HUDEP-2 (cell line): ENCODE results near the gene MERTK.
"Not testable (repeated sequence)": the region's sequence is repeated elsewhere in the genome, so short reads cannot be mapped to it uniquely, and the experiment has no call there.

Experiments used
- DNase-seq, 76 experiments: peaks; one replicate each; lab custom pipeline; 2025; ENCODE audit not compliant: unreplicated experiment in 76 of 76; lab: John Stamatoyannopoulos, UW

Gene MERTK

DNA sequence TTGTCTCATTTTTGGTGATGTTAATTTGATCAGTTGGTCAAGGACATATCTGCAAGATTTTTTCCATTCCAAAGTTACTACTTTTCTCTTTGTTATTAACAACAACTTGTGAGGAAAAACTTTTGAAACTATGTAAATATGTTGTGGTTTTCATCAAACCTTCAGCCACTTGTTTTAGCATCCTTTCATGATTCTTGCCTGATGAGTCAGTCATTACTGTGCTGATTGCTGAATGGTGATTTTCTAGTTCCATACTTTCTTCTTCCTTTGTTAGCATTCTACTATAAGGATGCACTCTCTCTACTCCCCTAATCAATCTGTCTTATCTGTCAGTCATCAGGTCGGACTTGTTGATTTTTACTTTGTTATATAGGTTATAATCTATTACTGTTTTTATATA is 167.6 kb downstream of the MERTK start:
- no peak for DNase-seq

DNA sequence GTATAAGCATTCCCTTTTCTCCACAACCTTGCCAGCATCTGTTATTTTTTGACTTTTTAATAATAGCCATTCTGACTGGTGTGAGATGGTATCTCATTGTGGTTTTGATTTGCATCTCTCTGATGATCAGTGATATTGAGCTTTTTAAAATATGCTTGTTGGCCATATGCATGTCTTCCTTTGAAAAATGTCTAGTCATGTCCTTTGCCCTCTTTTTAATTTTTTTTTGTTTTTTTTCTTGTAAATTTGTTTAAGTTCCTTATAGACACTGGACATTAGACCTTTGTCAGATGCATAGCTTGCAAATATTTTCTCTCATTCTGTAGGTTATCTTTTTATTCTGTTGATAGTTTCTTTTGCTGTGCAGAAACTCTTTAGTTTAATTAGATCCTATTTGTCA is 171.4 kb downstream of the MERTK start:
- not testable (repeated sequence) for DNase-seq

DNA sequence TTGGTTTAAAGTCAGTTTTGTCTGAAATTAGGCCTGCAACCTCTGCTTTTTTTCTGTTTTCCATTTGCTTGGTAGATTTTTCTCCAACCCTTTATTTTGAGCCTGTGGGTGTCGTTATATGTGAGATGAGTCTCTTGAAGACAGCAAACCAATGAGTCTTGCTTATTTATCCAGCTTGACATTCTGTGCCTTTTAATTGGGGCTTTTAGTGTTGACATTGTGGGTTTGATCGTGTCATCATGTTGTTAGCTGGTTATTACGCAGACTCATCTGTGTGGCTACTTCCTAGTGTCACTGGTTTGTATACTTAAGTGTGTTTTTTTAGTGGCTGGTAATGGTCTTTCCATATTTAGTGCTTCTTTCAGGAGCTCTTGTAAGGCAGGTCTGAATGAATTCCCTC is 175.5 kb downstream of the MERTK start:
- DNase-seq, result no peak

DNA sequence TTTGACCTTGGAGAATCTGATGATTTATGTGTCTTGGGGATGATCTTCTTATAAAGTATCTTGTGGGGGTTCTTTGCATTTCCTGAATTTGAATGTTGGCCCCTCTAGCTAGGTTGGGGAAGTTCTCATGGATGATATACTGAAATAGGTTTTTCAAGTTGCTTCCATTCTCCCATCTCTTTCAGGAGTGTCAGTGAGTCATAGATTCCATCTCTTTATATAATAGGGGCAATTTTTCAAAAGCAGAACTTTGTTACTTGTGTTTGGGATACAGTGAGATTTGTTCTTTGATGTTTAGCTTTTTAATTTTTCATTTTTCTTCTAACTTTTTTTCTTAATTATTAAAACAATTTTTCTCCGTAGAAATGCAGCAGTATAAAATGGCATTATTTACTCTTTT is 176.1 kb downstream of the MERTK start:
- no peak for DNase-seq

DNA sequence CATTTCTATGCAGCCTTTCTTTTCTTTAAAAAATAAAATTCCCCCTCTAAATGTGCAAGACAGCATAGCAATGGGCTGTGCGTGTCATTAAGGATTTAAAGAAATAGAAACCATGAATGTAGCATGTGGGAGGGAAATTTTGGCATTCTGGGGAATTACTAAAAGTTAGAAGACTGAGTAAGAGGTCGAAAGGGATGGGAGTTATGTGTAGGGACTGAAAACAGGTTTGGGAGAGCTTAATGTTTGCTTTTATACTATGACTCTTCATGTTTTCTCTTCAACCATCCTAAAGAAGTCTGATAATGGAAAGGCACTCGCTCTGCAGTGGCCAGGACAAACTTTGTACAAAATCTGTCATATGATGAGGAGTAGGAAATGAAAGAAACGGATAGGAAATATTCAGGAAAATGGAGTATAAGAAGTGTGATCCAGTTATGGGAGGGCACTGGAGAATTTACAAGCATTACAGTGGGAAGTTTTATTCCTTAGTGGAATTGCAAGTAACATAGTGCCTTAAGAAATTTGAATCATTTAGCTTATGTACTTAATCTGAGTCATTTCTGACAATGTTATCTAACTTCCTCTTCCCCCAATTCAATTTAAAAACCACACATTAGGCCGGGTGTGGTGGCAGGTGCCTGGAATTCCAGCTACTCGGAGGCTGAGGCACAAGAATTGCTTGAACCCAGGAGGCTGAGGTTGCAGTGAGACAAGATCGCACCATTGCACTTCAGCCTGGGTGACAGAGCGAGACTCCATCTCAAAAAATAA is 177.3 kb downstream of the MERTK start:
- no peak for DNase-seq

DNA sequence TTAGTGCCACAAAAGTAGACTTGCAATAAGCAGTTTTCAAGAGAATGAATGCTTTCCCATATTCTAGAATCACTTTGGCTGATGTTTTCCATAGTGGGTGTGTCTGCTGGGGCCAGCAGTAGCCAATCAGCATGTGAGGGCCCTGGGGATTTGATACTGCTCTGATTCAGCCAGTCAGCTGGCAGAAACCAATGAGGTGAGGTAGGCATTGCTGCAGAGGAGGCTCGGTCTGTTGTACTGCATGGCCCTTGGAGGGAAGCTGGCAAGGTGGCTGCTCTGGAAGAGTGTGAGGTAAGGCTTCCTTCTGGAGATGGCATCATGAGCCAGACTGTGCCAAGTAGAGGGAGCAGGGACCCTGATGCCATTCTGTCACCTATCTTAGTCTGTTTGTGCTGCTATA is 179.4 kb downstream of the MERTK start:
- DNase-seq, result no peak
